Endothelial cell of umbilical vein (primary cell): ENCODE results near the gene ASCL5. TPM values are rescaled to one million over a fixed set of nuclear protein-coding genes. Genes with fewer than 3 reads are reported as not detected.

Experiments used
- BruUV-seq: library from RNA; stranded (reverse); fragments of 400-500 nt; replicated peaks from 2 replicates; lab custom pipeline; 2021; lab: Mats Ljungman, UMichigan
- CTCF ChIA-PET: fragments of 300-600, 350-600 bp; sonication (Branson Sonifier 250); formaldehyde crosslinking; loops from one replicate; lab custom pipeline; 2021; ENCODE audit warnings: antibody characterized with exemption, inconsistent platforms; lab: Charles Lee
- POLR2A ChIA-PET: fragments of 300-600, 350-600 bp; sonication (Branson Sonifier 250); formaldehyde crosslinking; loops from one replicate; lab custom pipeline; 2021; ENCODE audit warnings: antibody characterized with exemption, inconsistent platforms; lab: Charles Lee
- DNase-seq: peaks from one replicate; pipeline ENCODE4 v3.0.0-alpha.2; 2011; ENCODE audit warnings: low read depth, low spot score
- FAIRE-seq: peaks from 2 replicates; lab custom pipeline; 2011; peaks lifted over from hg19 to GRCh38; lab: Jason Lieb, UNC
- H2AFZ ChIP-seq: 2 replicates; pipeline ENCODE4 v1.6.0; 2012; ENCODE audit warnings: low read depth, low read length, control low read depth, inconsistent platforms
- H3K27ac ChIP-seq: 2 replicates; pipeline ENCODE4 v1.5.1; 2011; ENCODE audit warnings: low read depth, mild to moderate bottlenecking, control low read depth, low read length, moderate library complexity; ENCODE audit not compliant: insufficient read depth
- H3K27me3 ChIP-seq, 2 experiments: 2 replicates each; pipeline versions ENCODE4 v1.6.0 to v1.6.1; 2011; ENCODE audit warnings: low read length in 2 of 2, mixed read lengths in 1 of 2; ENCODE audit not compliant: control insufficient read depth in 2 of 2, insufficient read depth in 2 of 2
- H3K36me3 ChIP-seq, 2 experiments: 2 replicates in 1 of 2; 3 replicates in 1 of 2; pipeline ENCODE4 v1.5.1; 2011; ENCODE audit warnings: low read length in 2 of 2, mild to moderate bottlenecking in 1 of 2, moderate library complexity in 1 of 2; ENCODE audit not compliant: control insufficient read depth in 2 of 2, insufficient read depth in 2 of 2; ENCODE audit errors: extremely low read depth in 1 of 2
- H3K4me1 ChIP-seq: 3 replicates; pipeline ENCODE4 v1.5.1; 2011; ENCODE audit warnings: mild to moderate bottlenecking, low read length; ENCODE audit not compliant: control insufficient read depth, insufficient read depth; ENCODE audit errors: extremely low read depth
- H3K4me2 ChIP-seq: 2 replicates; pipeline ENCODE4 v1.6.1; 2011; ENCODE audit warnings: low read length, control low read depth, mixed read lengths; ENCODE audit not compliant: insufficient read depth
- H3K4me3 ChIP-seq, 3 experiments: fragments of 200-600 bp in 1 of 3; sonication (generic), shearing (Covaris generic) in 1 of 3; replicated peaks in 1 of 3; 2 replicates each; pipeline ENCODE4 v1.5.1; 2011 to 2016; ENCODE audit warnings: control low read depth in 3 of 3, low read length in 3 of 3, mild to moderate bottlenecking in 2 of 3, inconsistent platforms in 1 of 3, low read depth in 1 of 3, moderate library complexity in 1 of 3; ENCODE audit not compliant: insufficient read depth in 1 of 3
- H3K79me2 ChIP-seq: 2 replicates; pipeline ENCODE4 v1.6.0; 2012; ENCODE audit warnings: low read length, inconsistent platforms; ENCODE audit not compliant: control insufficient read depth, insufficient read depth
- H3K9ac ChIP-seq: replicated peaks from 2 replicates; pipeline ENCODE3; 2011; ENCODE audit warnings: low read length, control low read depth; ENCODE audit not compliant: insufficient read depth; ENCODE audit errors: extremely low read depth
- H3K9me1 ChIP-seq: replicated peaks from 3 replicates; pipeline ENCODE4 v1.6.0; 2011; ENCODE audit warnings: mild to moderate bottlenecking, low read length; ENCODE audit not compliant: control insufficient read depth, insufficient read depth; ENCODE audit errors: extremely low read depth
- H3K9me3 ChIP-seq: replicated peaks from 2 replicates; pipeline ENCODE4 v1.5.1; 2012; ENCODE audit warnings: low read length, inconsistent platforms; ENCODE audit not compliant: control insufficient read depth, insufficient read depth
- H4K20me1 ChIP-seq: replicated peaks from 2 replicates; pipeline ENCODE3; 2011; ENCODE audit warnings: mild to moderate bottlenecking, low read length; ENCODE audit not compliant: control insufficient read depth, insufficient read depth; ENCODE audit errors: extremely low read depth
- CTCF ChIP-seq, 2 donors: IDR thresholded peaks; 1 replicate in 1 of 2; 2 replicates in 1 of 2; pipeline ENCODE4 v1.5.1; 2011; ENCODE audit warnings: low read length in 2 of 2, mild to moderate bottlenecking in 2 of 2, moderate library complexity in 2 of 2, control low read depth in 1 of 2, inconsistent platforms in 1 of 2, low read depth in 1 of 2; ENCODE audit not compliant: insufficient read depth in 1 of 2; ENCODE audit errors: extremely low read depth in 1 of 2
- EZH2 ChIP-seq: IDR thresholded peaks from 2 replicates; pipeline ENCODE4 v1.6.1; 2012; ENCODE audit warnings: borderline replicate concordance, low read depth, mild to moderate bottlenecking, moderate library complexity, low read length, inconsistent platforms; ENCODE audit not compliant: severe bottlenecking
- FOS ChIP-seq: IDR thresholded peaks from 2 replicates; pipeline ENCODE4 v1.6.1; 2011; ENCODE audit warnings: mild to moderate bottlenecking, low read length, moderate library complexity, borderline replicate concordance; ENCODE audit not compliant: insufficient read depth
- MAX ChIP-seq: IDR thresholded peaks from 2 replicates; pipeline ENCODE4 v1.6.1; 2011; ENCODE audit not compliant: insufficient read depth, insufficient read length
- POLR2AphosphoS5 ChIP-seq: IDR thresholded peaks from 2 replicates; pipeline ENCODE4 v1.6.1; 2012; ENCODE audit warnings: low read depth, mild to moderate bottlenecking, control low read depth, low read length, moderate library complexity; ENCODE audit not compliant: insufficient read depth
- dilution Hi-C: fragments of 300-500 bp; cut with MboI; formaldehyde crosslinking; loops from one replicate; pipeline ENCODE4 v1.15.0; 2019; ENCODE audit warnings: low sequenced_read_pairs; ENCODE audit not compliant: extremely low pct_ligation_motif_present
- intact Hi-C: fragments of 100-400 bp; cut with micrococcal nuclease; formaldehyde crosslinking; loops from one replicate; pipeline ENCODE4 v1.10.0; 2022
- polyA plus RNA-seq, 4 experiments: library from polyadenylated mRNA; depleted of rRNA in 3 of 4; stranded (reverse) in 3 of 4; unstranded in 1 of 4; fragments of >200 nt; gene quantifications; 2 replicates each; pipeline versions ENCODE4 v1.2.1 to v1.2.3, GENCODE V29; 2011 to 2012; ENCODE audit warnings: missing spikeins in 1 of 4
- total RNA-seq: library from RNA; stranded (reverse); gene quantifications from 2 replicates; pipeline ENCODE4 v1.2.3, GENCODE V29; 2021

Gene ASCL5
- total and polyA plus RNA-seq, 2 donors (not counting 3 experiments of a cell fraction or from before 2014, with no cell fraction given) = not detected

GRCh38 chr1:201125019-201125418 is 2.0 kb downstream of the ASCL5 start:
- FAIRE-seq (no peak), DNase-seq (peak; percentile 42)
- dilution Hi-C loops = no loop called here
- Histone ChIP-seq H3K4me2 (no peak overlapping the region), H2AFZ (no peak overlapping the region), H3K27me3 (peaks cover 22 to 23% of the 10 kb centered on the region in 2 experiments), H3K27ac (no peak overlapping the region), H3K9ac (no peak overlapping the region), H3K4me1 (no peaks in the 10 kb centered on the region), H3K9me1 (no peaks in the 10 kb centered on the region), H4K20me1 (no peaks in the 10 kb centered on the region), H3K36me3 (no peaks in the 10 kb centered on the region), H3K9me3 (no peaks in the 10 kb centered on the region), H3K79me2 (no peaks in the 10 kb centered on the region), H3K4me3 (no peak overlapping the region)
- intact Hi-C loops = no loop called here
- ChIA-PET POLR2A (no interaction called here), CTCF (interaction anchor here (0.9 to 1.6 kb wide), 2 partner anchors 8 to 10 kb away, joined by 4 to 5 read pairs; no protein-coding TSS in a partner anchor)
- BruUV-seq = no TSS peak
- no peak for TF ChIP-seq POLR2AphosphoS5
- no peak for TF ChIP-seq FOS
- no peak for TF ChIP-seq CTCF (IDR thresholded peaks at IDR 0.05; ENCODE audit: extremely low read depth in 1 of 2, insufficient read depth in 1 of 2, low read depth in 1 of 2, low read length in 2 of 2)
- no peak for TF ChIP-seq EZH2

- Histone ChIP-seq H2AFZ (no peak overlapping the region), H3K27me3 (peaks cover 29 to 30% of the 10 kb centered on the region in 2 experiments)
Measured at GRCh38 chr1:201123866-201124265, 3.1 kb downstream of the ASCL5 start.

More at GRCh38 chr1:201123866-201124265, 3.1 kb downstream of the ASCL5 start:
- Histone ChIP-seq H3K9ac (no peak overlapping the region), H3K4me1 (no peaks in the 10 kb centered on the region), H4K20me1 (no peaks in the 10 kb centered on the region), H3K79me2 (no peaks in the 10 kb centered on the region), H3K36me3 (no peaks in the 10 kb centered on the region), H3K9me3 (no peaks in the 10 kb centered on the region), H3K9me1 (no peaks in the 10 kb centered on the region), H3K27ac (no peak overlapping the region), H3K4me2 (no peak overlapping the region), H3K4me3 (no peak overlapping the region)
- dilution Hi-C loops (no loop called here), intact Hi-C loops (no loop called here)
- CTCF ChIA-PET = no interaction called here
- BruUV-seq = no TSS peak
- POLR2A ChIA-PET = no interaction called here
- no peak for FAIRE-seq
- TF ChIP-seq FOS (no peak), MAX (no peak)
- no peak for DNase-seq
